Thymus (tissue), 11 donors: ENCODE results near the gene CRYGD. TPM values are rescaled to one million over a fixed set of nuclear protein-coding genes. Genes with fewer than 3 reads are reported as not detected.
"Not testable (repeated sequence)": the region's sequence is repeated elsewhere in the genome, so short reads cannot be mapped to it uniquely, and the experiment has no call there.

ENCODE experiments used
- DNase-seq, 9 donors: peaks; one replicate each; pipeline ENCODE4 v3.0.0-alpha.2; 2013; ENCODE audit warnings: low spot score in 9 of 9, low read depth in 6 of 9, missing footprints in 1 of 9
- H3K27ac ChIP-seq, 2 donors: one replicate each; pipeline ENCODE4 v1.5.1; 2013; ENCODE audit warnings: control low read depth in 1 of 2, low read depth in 1 of 2, low read length in 1 of 2, mild to moderate bottlenecking in 1 of 2, moderate library complexity in 1 of 2
- H3K27me3 ChIP-seq, 2 donors: one replicate each; pipeline ENCODE4 v1.5.1; 2013; ENCODE audit warnings: low read length in 1 of 2; ENCODE audit not compliant: control insufficient read depth in 2 of 2, insufficient read depth in 1 of 2
- H3K36me3 ChIP-seq, 2 donors: one replicate each; pipeline ENCODE4 v1.5.1; 2013; ENCODE audit warnings: low read length in 1 of 2, mild to moderate bottlenecking in 1 of 2, moderate library complexity in 1 of 2; ENCODE audit not compliant: control insufficient read depth in 2 of 2, insufficient read depth in 2 of 2
- H3K4me1 ChIP-seq, 2 donors: one replicate each; pipeline ENCODE4 v1.5.1; 2013; ENCODE audit warnings: low read length in 2 of 2; ENCODE audit not compliant: control insufficient read depth in 2 of 2, insufficient read depth in 2 of 2
- H3K4me3 ChIP-seq, 2 donors: one replicate each; pipeline ENCODE4 v1.5.1; 2013; ENCODE audit warnings: low read length in 2 of 2, control low read depth in 1 of 2, mild to moderate bottlenecking in 1 of 2
- H3K9me3 ChIP-seq, 2 donors: one replicate each; pipeline ENCODE4 v1.5.1; 2013; ENCODE audit warnings: low read length in 1 of 2, mild to moderate bottlenecking in 1 of 2; ENCODE audit not compliant: control insufficient read depth in 2 of 2, insufficient read depth in 1 of 2
- WGBS: extraction: QIAGEN DNeasy Blood & Tissue Kit; methylation state at CpG from one replicate; pipeline ENCODE4 v1.1.7; 2013; 5-methylcytosine and 5-hydroxymethylcytosine counted together
- polyA plus RNA-seq: library from polyadenylated mRNA; stranded (reverse); fragments of 200-250 nt; gene quantifications from one replicate; pipeline ENCODE4 v1.2.3, GENCODE V29; 2013
- total RNA-seq: library from RNA; stranded (reverse); fragments of 120-200 nt; gene quantifications from one replicate; pipeline ENCODE4 v1.2.4, GENCODE V29; 2013
- donor health status: healthy.

The CRYGD gene
- total and polyA plus RNA-seq, 2 donors = 0.27 TPM; not detected in 1

- H3K4me3 ChIP-seq = no peak overlapping the region
- H3K4me1 ChIP-seq = no peaks in the 10 kb centered on the region
- H3K9me3 ChIP-seq = no peaks in the 10 kb centered on the region
- H3K27me3 ChIP-seq = peaks cover 2 to 6% of the 10 kb centered on the region in 2 donors
- no peak overlapping the region for H3K27ac ChIP-seq
- 97% methylated on average over 3 of the region's 3 CpGs for WGBS
- DNase-seq = no peak
- H3K36me3 ChIP-seq = no peaks in the 10 kb centered on the region
Observed at GRCh38 chr2:208118918-208119317, 5.4 kb downstream of the CRYGD start.

- 94% methylated on average over 11 of the region's 11 CpGs for WGBS
- H3K4me1 ChIP-seq, H3K27me3 ChIP-seq, H3K9me3 ChIP-seq, H3K27ac ChIP-seq, H3K36me3 ChIP-seq, DNase-seq, H3K4me3 ChIP-seq: not testable (repeated sequence)
Observed at GRCh38 chr2:208117390-208117789, 6.9 kb downstream of the CRYGD start.

- Histone ChIP-seq H3K9me3 (no peaks in the 10 kb centered on the region), H3K27ac (no peak overlapping the region), H3K4me1 (no peaks in the 10 kb centered on the region), H3K36me3 (no peaks in the 10 kb centered on the region), H3K4me3 (no peak overlapping the region), H3K27me3 (no peaks in the 10 kb centered on the region)
- WGBS = 88% methylated on average over 7 of the region's 7 CpGs
- no peak for DNase-seq
Observed at GRCh38 chr2:208112969-208113368, 11.4 kb downstream of the CRYGD start.

- not testable (repeated sequence) for H3K4me3 ChIP-seq, DNase-seq, H3K4me1 ChIP-seq, H3K36me3 ChIP-seq, H3K27me3 ChIP-seq, H3K27ac ChIP-seq, H3K9me3 ChIP-seq
- 89% methylated on average over 36 of the region's 36 CpGs for WGBS
Observed at GRCh38 chr2:208112273-208112745, 12.0 kb downstream of the CRYGD start.

- Histone ChIP-seq H3K27ac (no peak overlapping the region), H3K36me3 (no peaks in the 10 kb centered on the region), H3K4me1 (peaks cover 0 to 7% of the 10 kb centered on the region in 2 donors), H3K9me3 (no peaks in the 10 kb centered on the region), H3K4me3 (no peak overlapping the region), H3K27me3 (no peaks in the 10 kb centered on the region)
- DNase-seq = no peak
- 96% methylated on average over 3 of the region's 3 CpGs for WGBS
Observed at GRCh38 chr2:208103616-208104015, 20.7 kb downstream of the CRYGD start.

- WGBS = 55% methylated on average over 10 of the region's 10 CpGs
- H3K4me1 ChIP-seq = peaks cover 0 to 7% of the 10 kb centered on the region in 2 donors
- no peak for DNase-seq
Observed at GRCh38 chr2:208101716-208102631, 22.4 kb downstream of the CRYGD start.

GRCh38 chr2:208099682-208100470, 24.4 kb downstream of the CRYGD start:
- Histone ChIP-seq H3K4me1 (peaks cover 0 to 7% of the 10 kb centered on the region in 2 donors), H3K9me3 (no peaks in the 10 kb centered on the region), H3K36me3 (no peaks in the 10 kb centered on the region), H3K27ac (no peak overlapping the region), H3K27me3 (no peaks in the 10 kb centered on the region), H3K4me3 (no peak overlapping the region)
- WGBS = 68% methylated on average over 13 of the region's 13 CpGs
- DNase-seq = no peak

More at GRCh38 chr2:208101716-208102631, 22.4 kb downstream of the CRYGD start:
- Histone ChIP-seq H3K9me3 (no peaks in the 10 kb centered on the region), H3K27ac (no peak overlapping the region), H3K4me3 (no peak overlapping the region), H3K27me3 (no peaks in the 10 kb centered on the region), H3K36me3 (no peaks in the 10 kb centered on the region)

- not testable (repeated sequence) for H3K27ac ChIP-seq, H3K9me3 ChIP-seq, DNase-seq, H3K36me3 ChIP-seq, H3K4me1 ChIP-seq, H3K27me3 ChIP-seq, H3K4me3 ChIP-seq
- WGBS = 94% methylated on average over 1 of the region's 1 CpG
Observed at GRCh38 chr2:208098701-208099100, 25.6 kb downstream of the CRYGD start.

GRCh38 chr2:208098267-208098666, 26.1 kb downstream of the CRYGD start:
- 98% methylated on average over 2 of the region's 2 CpGs for WGBS
- Histone ChIP-seq H3K27me3 (no peaks in the 10 kb centered on the region), H3K27ac (no peak overlapping the region), H3K9me3 (no peaks in the 10 kb centered on the region), H3K36me3 (no peaks in the 10 kb centered on the region), H3K4me1 (peaks cover 0 to 7% of the 10 kb centered on the region in 2 donors), H3K4me3 (no peak overlapping the region)
- no peak for DNase-seq
